ENCODE data around the gene FXYD4. TPM values are rescaled to one million over a fixed set of nuclear protein-coding genes. Genes with fewer than 3 reads are reported as not detected.
"Not testable (repeated sequence)": the region's sequence is repeated elsewhere in the genome, so short reads cannot be mapped to it uniquely, and the experiment has no call there.

FXYD4 gene
- polyA plus RNA-seq, 1 experiment: not detected

GRCh38 chr10:43390759-43391158, 19.3 kb downstream of the FXYD4 start:
- Histone ChIP-seq H3K4me3 (ENCODE audit: low read depth, low read length) (no peak overlapping the region), H3K27me3 (ENCODE audit: control insufficient read depth, insufficient read depth, low read length) (no peaks in the 10 kb centered on the region), H3K36me3 (ENCODE audit: control insufficient read depth, insufficient read depth, low read length) (peaks cover 35% of the 10 kb centered on the region)
- TF ChIP-seq CTCF (IDR thresholded peaks at IDR 0.05; ENCODE audit: insufficient read depth, low read depth, low read length): peak; percentile 61
- ChIA-PET POLR2A (no interaction called here), CTCF (interaction anchor here (0.5 to 1.7 kb wide), 3 partner anchors 16 to 69 kb away, joined by 3 to 4 read pairs (median 4); no protein-coding TSS in a partner anchor)
- no peak for DNase-seq (ENCODE audit: low read depth)

GRCh38 chr10:43391496-43391895, 20.1 kb downstream of the FXYD4 start:
- TF ChIP-seq CTCF (IDR thresholded peaks at IDR 0.05; ENCODE audit: insufficient read depth, low read depth, low read length): no peak
- no peaks in the 10 kb centered on the region for H3K27me3 ChIP-seq (ENCODE audit: control insufficient read depth, insufficient read depth, low read length)
- POLR2A ChIA-PET: no interaction called here
- DNase-seq (ENCODE audit: low read depth): no peak
- peaks cover 34% of the 10 kb centered on the region for H3K36me3 ChIP-seq (ENCODE audit: control insufficient read depth, insufficient read depth, low read length)
- CTCF ChIA-PET: interaction anchor here (0.6 to 1.7 kb wide), 2 partner anchors 16 to 30 kb away, joined by 4 to 5 read pairs; no protein-coding TSS in a partner anchor
- no peak overlapping the region for H3K4me3 ChIP-seq (ENCODE audit: low read depth, low read length)

GRCh38 chr10:43392748-43393147, 21.3 kb downstream of the FXYD4 start:
- ChIA-PET CTCF (no interaction called here), POLR2A (interaction anchor here (0.6 kb wide), 1 partner anchor 1332 kb away, joined by 3 read pairs; no protein-coding TSS in a partner anchor)
- no peaks in the 10 kb centered on the region for H3K27me3 ChIP-seq (ENCODE audit: control insufficient read depth, insufficient read depth, low read length)
- TF ChIP-seq CTCF (IDR thresholded peaks at IDR 0.05; ENCODE audit: insufficient read depth, low read depth, low read length): no peak
- H3K36me3 ChIP-seq (ENCODE audit: control insufficient read depth, insufficient read depth, low read length): peaks cover 22% of the 10 kb centered on the region
- H3K4me3 ChIP-seq (ENCODE audit: low read depth, low read length): no peak overlapping the region
- DNase-seq (ENCODE audit: low read depth): no peak

GRCh38 chr10:43393186-43393585, 21.8 kb downstream of the FXYD4 start:
- POLR2A ChIA-PET: interaction anchor here (0.6 kb wide), 1 partner anchor 1331 kb away, joined by 3 read pairs; no protein-coding TSS in a partner anchor
- H3K27me3 ChIP-seq (ENCODE audit: control insufficient read depth, insufficient read depth, low read length); H3K4me3 ChIP-seq (ENCODE audit: low read depth, low read length); CTCF ChIA-PET; DNase-seq (ENCODE audit: low read depth): not testable (repeated sequence)
- H3K36me3 ChIP-seq (ENCODE audit: control insufficient read depth, insufficient read depth, low read length): peaks cover 22% of the 10 kb centered on the region

GRCh38 chr10:43393606-43394360, 22.3 kb downstream of the FXYD4 start:
- Histone ChIP-seq H3K27me3 (ENCODE audit: control insufficient read depth, insufficient read depth, low read length) (no peaks in the 10 kb centered on the region), H3K4me3 (ENCODE audit: low read depth, low read length) (no peak overlapping the region), H3K36me3 (ENCODE audit: control insufficient read depth, insufficient read depth, low read length) (peaks cover 20% of the 10 kb centered on the region)
- TF ChIP-seq CTCF (IDR thresholded peaks at IDR 0.05; ENCODE audit: insufficient read depth, low read depth, low read length): no peak
- POLR2A ChIA-PET: no interaction called here
- no peak for DNase-seq (ENCODE audit: low read depth)
- CTCF ChIA-PET: interaction anchor here (0.7 kb wide), 1 partner anchor 41 kb away, joined by 3 read pairs; no protein-coding TSS in a partner anchor
